ENCODE data around the gene STK16. TPM values are rescaled to one million over a fixed set of nuclear protein-coding genes. Genes with fewer than 3 reads are reported as not detected.

Gene STK16
- polyA plus RNA-seq, 1 donor from 2014 or later, result 64.9 TPM

GRCh38 chr2:219284501-219285372 is 39.5 kb downstream of the STK16 start:
- H3K4me3 ChIP-seq (ENCODE audit: low read length), result no peak overlapping the region

GRCh38 chr2:219285373-219285735 is 40.1 kb downstream of the STK16 start:
- H3K27ac ChIP-seq (ENCODE audit: low read length), result no peak overlapping the region
- no peaks in the 10 kb centered on the region for H3K36me3 ChIP-seq (ENCODE audit: insufficient read depth, low read length)
- H3K9ac ChIP-seq (ENCODE audit: low read length), result no peak overlapping the region
- H4K20me1 ChIP-seq (ENCODE audit: insufficient read depth), result no peaks in the 10 kb centered on the region
- no peak overlapping the region for H3K4me2 ChIP-seq (ENCODE audit: low read length)
- no peak overlapping the region for H2AFZ ChIP-seq (ENCODE audit: low read depth, low read length)
- H3K79me2 ChIP-seq (replicated peaks; ENCODE audit: insufficient read depth, low read length), result no peaks in the 10 kb centered on the region
- no peaks in the 10 kb centered on the region for H3F3A ChIP-seq (ENCODE audit: insufficient read depth, low read length, poor library complexity, severe bottlenecking)
- H3K9me2 ChIP-seq (ENCODE audit: insufficient read depth, low read length), result no peaks in the 10 kb centered on the region
- H3K9me3 ChIP-seq (ENCODE audit: low read length), result no peaks in the 10 kb centered on the region
- no peaks in the 10 kb centered on the region for H3K27me3 ChIP-seq (ENCODE audit: insufficient read depth, low read depth, low read length)
- no peak for TF ChIP-seq CTCF (IDR thresholded peaks at IDR 0.05; ENCODE audit: poor library complexity, severe bottlenecking)
- no peak for TF ChIP-seq EZH2 (IDR thresholded peaks at IDR 0.05; ENCODE audit: borderline replicate concordance, insufficient read depth, low read length, poor library complexity, severe bottlenecking)
- peak; percentile 9 for TF ChIP-seq POLR2AphosphoS5 (IDR thresholded peaks at IDR 0.05)
- H3K4me3 ChIP-seq (ENCODE audit: low read length), result no peak overlapping the region

More at GRCh38 chr2:219284501-219285372, 39.5 kb downstream of the STK16 start:
- no peaks in the 10 kb centered on the region for H3K36me3 ChIP-seq (ENCODE audit: insufficient read depth, low read length)
- H3K27ac ChIP-seq (ENCODE audit: low read length), result no peak overlapping the region
- H3K4me2 ChIP-seq (ENCODE audit: low read length), result no peak overlapping the region
- H3K9me3 ChIP-seq (ENCODE audit: low read length), result no peaks in the 10 kb centered on the region
- H3K9ac ChIP-seq (ENCODE audit: low read length), result no peak overlapping the region
- H3K9me2 ChIP-seq (ENCODE audit: insufficient read depth, low read length), result no peaks in the 10 kb centered on the region
- no peaks in the 10 kb centered on the region for H4K20me1 ChIP-seq (ENCODE audit: insufficient read depth)
- H3K79me2 ChIP-seq (replicated peaks; ENCODE audit: insufficient read depth, low read length), result no peaks in the 10 kb centered on the region
- H3F3A ChIP-seq (ENCODE audit: insufficient read depth, low read length, poor library complexity, severe bottlenecking), result no peaks in the 10 kb centered on the region
- no peaks in the 10 kb centered on the region for H3K27me3 ChIP-seq (ENCODE audit: insufficient read depth, low read depth, low read length)
- no peak overlapping the region for H2AFZ ChIP-seq (ENCODE audit: low read depth, low read length)
- TF ChIP-seq EP300 (conservative IDR thresholded peaks at IDR 0.05; ENCODE audit: poor library complexity, severe bottlenecking), result no peak
- TF ChIP-seq TAF1 (IDR thresholded peaks at IDR 0.05; ENCODE audit: low read depth), result no peak
- TF ChIP-seq SMC3 (conservative IDR thresholded peaks at IDR 0.05; ENCODE audit: poor library complexity), result no peak
- TF ChIP-seq REST (IDR thresholded peaks at IDR 0.05; ENCODE audit: borderline replicate concordance), result no peak
- TF ChIP-seq CTCF (IDR thresholded peaks at IDR 0.05; ENCODE audit: poor library complexity, severe bottlenecking), result no peak
- TF ChIP-seq MXI1 (conservative IDR thresholded peaks at IDR 0.05; ENCODE audit: poor library complexity, severe bottlenecking), result no peak
- TF ChIP-seq EZH2 (IDR thresholded peaks at IDR 0.05; ENCODE audit: borderline replicate concordance, insufficient read depth, low read length, poor library complexity, severe bottlenecking), result no peak
- no peak for TF ChIP-seq RAD21 (conservative IDR thresholded peaks at IDR 0.05)
- no peak for TF ChIP-seq POLR2AphosphoS5 (IDR thresholded peaks at IDR 0.05)

Data from neural cell (in vitro differentiated cells).